ENCODE data around the gene PAAF1.
"Not testable (repeated sequence)": the region's sequence is repeated elsewhere in the genome, so short reads cannot be mapped to it uniquely, and the experiment has no call there.

The PAAF1 gene

GRCh38 chr11:73876424-73877310, at the start of gene PAAF1, which contains the start of gene COA4:
PAAF1 (plus strand) TSS chr11:73876999; CDS start chr11:73877022, 23 bp downstream.
COA4 (minus strand) TSS chr11:73876846; CDS start chr11:73873378, 3,468 bp downstream.
- DNase-seq (ENCODE audit: low spot score) = peak; percentile 96

- no peak for DNase-seq (ENCODE audit: low spot score)
Measured at GRCh38 chr11:73830261-73830660, 46.5 kb upstream of the PAAF1 start.

DNA sequence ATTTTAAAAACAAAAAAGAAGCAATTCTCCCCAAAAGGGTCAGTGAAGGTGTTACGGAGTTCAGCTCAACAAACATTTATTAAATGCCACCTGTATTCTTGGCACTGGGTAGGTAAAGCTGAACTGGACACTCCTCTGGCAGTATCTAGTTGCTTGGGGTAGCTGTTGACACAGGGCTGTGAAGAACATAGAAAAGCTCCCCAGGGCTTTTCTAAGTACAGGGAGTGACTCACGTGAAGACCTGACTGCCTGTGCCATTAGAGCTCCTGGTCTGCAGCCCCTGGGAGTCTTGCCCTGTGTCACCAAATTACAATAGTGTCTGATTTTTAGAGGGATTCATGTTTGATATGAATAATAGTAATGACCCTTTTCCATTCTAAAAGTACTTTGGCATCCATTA, 43.7 kb upstream of the PAAF1 start:
- no peak for DNase-seq (ENCODE audit: low spot score)

- DNase-seq (ENCODE audit: low spot score) = no peak
Measured at GRCh38 chr11:73838443-73839122, 38.2 kb upstream of the PAAF1 start.

- no peak for DNase-seq (ENCODE audit: low spot score)
Measured at GRCh38 chr11:73839123-73839457, 37.7 kb upstream of the PAAF1 start.

- no peak for DNase-seq (ENCODE audit: low spot score)
Measured at GRCh38 chr11:73851046-73851764, 25.6 kb upstream of the PAAF1 start.

- no peak for DNase-seq (ENCODE audit: low spot score)
Measured at GRCh38 chr11:73852049-73852448, 24.8 kb upstream of the PAAF1 start.

DNA sequence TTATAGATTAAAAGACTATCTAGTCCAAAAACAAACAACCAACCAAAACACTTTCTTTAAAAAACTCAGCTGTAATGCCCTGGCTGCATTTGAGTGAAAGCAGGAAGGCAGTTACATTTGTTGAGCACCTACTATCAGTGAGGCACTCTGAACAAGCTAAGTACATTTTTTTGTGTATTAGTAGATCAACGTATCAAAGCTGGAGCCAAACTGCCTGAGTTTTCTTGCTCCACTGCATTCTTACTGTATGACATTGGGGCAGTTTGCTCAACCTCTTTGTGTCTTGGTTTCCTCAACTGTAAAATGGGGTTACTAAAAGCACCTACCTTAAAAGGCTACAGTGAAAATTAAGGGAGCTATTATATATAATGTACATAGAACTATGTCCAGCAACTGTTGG, 22.1 kb upstream of the PAAF1 start:
- DNase-seq (ENCODE audit: low spot score) = no peak

DNA sequence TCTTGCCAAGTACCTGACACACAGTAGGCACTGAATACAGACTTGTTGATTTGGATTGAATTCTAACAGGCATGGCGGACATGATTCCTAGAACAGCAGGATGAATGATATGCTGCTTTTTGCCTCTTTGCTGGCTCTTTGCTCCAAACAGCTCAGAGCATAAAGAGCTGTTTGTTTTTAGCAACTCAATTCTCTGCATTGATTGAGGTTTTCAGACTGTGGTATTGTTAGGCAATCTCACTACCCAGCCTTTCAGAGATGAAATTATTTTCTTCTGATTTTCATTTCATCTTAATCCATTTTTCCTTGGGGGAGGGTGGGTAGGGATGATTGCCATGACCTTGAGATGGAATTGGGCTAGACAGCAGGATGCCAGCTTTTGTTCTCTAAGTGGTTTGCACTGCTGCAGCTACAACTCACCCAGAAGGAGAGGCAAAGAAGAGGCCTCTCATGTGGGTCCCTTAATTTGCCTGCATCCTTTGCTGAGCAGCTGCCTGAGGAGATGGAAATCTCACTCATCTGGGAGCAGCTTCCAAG, 20.7 kb upstream of the PAAF1 start:
- no peak for DNase-seq (ENCODE audit: low spot score)

- DNase-seq (ENCODE audit: low spot score) = no peak
Measured at GRCh38 chr11:73859671-73860070, 17.1 kb upstream of the PAAF1 start.

- no peak for DNase-seq (ENCODE audit: low spot score)
Measured at GRCh38 chr11:73860202-73860601, 16.6 kb upstream of the PAAF1 start.

- DNase-seq (ENCODE audit: low spot score) = no peak
Measured at GRCh38 chr11:73862986-73863385, 13.8 kb upstream of the PAAF1 start.

DNA sequence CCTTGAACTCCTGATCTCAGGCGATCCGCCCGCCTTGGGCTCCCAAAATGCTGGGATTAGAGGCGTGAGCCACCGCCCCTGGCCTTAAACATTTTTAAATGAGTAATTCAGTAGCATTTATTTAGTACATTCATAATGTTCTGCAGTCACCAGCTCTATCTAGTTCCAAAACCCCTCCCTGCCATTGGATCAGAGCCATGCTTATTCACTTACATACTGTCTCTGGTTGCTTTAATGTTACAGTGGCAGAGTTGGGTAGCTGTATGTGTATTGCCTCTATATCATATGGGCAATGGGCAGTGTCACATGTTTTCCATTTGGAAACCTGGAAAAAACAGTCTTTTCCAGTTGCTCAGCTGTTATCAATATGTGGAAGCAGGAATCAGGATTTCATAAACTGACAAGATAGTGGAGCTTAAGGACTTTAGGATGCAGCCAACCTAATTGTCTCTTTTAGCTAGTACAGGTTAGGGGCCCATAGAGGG, 10.7 kb upstream of the PAAF1 start:
- DNase-seq (ENCODE audit: low spot score) = no peak

GRCh38 chr11:73866586-73866996, 10.2 kb upstream of the PAAF1 start:
- DNase-seq (ENCODE audit: low spot score) = no peak

DNA sequence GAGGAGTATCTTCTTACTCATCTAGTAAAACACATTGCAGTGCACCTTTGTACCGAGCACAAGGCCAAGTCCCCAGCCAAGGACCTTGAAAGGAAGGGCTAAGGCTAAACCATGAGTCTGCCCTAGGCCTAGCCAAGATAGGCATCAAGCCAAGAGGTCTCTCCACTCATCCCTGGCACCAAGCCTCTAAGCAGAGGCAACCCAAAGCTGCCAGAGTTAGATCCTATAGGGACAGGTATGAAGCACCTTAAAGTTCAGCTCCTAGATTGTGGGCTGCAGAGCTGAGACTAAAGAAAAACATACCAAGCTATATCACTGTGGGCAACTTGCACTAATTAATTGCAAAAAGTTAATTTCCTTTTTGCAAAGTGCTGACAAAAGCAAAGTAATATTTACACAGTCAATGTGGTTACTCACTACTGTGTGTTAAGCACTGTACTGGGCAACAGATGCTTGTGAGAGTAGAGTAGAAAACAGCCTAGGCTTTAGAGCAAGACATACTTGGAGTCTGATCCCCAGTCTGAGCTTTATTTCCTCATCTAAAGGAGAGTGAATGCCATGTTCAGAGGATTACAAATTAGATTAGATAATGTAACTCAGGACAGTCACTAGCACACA, 7.4 kb upstream of the PAAF1 start:
- no peak for DNase-seq (ENCODE audit: low spot score)

GRCh38 chr11:73870261-73870660, 6.5 kb upstream of the PAAF1 start:
- no peak for DNase-seq (ENCODE audit: low spot score)

DNA sequence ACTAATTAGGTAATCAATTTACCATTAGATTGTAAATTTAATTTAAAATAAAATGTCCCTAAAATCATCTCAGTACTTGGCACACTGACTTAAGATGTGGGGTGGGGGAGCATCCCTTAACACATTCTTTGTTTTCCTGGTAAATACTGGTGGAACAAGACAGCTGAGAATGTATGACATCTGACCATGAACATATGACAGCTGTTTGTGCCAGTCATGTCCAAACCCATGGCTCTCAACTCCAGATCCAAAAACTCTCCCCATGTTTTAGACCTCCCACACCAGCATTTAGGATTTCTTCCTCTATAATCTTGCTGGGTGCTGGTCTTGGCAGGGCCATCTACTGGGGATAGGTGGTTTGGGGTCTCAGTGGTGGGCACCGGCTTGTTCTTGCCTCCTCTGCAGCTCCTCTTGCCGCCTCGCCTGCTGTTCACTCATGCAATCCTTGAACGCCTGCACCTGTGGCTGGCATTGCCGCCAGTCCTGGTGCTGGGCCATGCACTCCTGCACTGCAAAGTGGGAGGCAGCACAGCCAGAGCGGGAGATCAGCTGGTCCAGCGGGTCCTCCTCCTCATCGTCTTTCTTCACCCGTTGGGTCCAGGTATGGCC, 3.9 kb upstream of the PAAF1 start:
- no peak for DNase-seq (ENCODE audit: low spot score)

DNA sequence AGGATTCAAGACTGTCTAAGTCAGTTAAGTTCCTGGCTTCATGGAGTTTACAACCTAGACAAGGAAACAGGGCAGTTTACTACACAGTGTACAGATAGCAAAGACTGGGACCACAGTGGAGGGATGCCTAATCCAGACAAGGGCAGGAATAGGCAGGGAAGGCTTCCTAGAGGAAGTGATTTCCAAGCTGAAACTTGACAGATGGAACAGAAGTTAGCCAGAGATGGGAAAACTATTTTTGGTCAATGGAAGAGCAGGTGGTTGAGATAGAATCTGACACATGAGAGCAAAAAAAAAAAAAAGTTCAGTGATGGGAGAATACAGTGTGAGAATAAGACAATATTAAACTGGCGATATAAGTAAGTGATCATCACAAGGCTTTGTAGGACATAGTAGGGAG, 1.4 kb upstream of the PAAF1 start:
- no peak for DNase-seq (ENCODE audit: low spot score)

GRCh38 chr11:73875840-73876239, 959 bp upstream of the PAAF1 start:
- no peak for DNase-seq (ENCODE audit: low spot score)

DNA sequence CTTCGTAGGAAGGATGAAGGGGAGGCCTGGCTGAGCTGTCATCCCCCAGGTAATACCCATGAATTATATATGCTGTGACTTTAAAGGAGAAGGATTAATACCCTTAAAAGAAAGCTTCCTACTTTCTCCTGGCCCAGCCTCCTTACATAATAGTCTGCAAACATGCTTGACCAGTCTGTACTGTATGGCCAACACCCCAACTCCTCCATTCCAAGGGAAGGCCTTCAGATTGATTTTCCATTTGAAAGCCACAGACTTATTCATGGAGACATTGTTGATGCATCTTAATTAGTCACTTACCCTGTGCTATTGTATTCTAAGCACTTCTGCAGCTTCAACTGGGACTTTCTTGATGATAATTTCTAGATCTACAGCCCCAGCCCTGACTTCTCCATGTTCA, 2.0 kb downstream of the PAAF1 start:
- no peak for DNase-seq (ENCODE audit: low spot score)

- not testable (repeated sequence) for DNase-seq (ENCODE audit: low spot score)
Measured at GRCh38 chr11:73880449-73880848, 3.6 kb downstream of the PAAF1 start.

All from CD4-positive, alpha-beta T cell treated with Interleukin-6 at 100 ng/mL for 8 hours (primary cell).